Gastrocnemius medialis (tissue), 4 donors: ENCODE results near the gene MAEA. TPM values are rescaled to one million over a fixed set of nuclear protein-coding genes. Genes with fewer than 3 reads are reported as not detected.

ENCODE experiments used
- ATAC-seq, 2 donors: fragments of 150-250 bp; one replicate each; pipeline ENCODE4 v1.9.1; 2016
- DNase-seq, 2 donors: peaks; one replicate each; pipeline ENCODE4 v3.0.0-alpha.2; 2019
- H3K27ac ChIP-seq, 4 donors: fragments of 200-600 bp; sonication (generic); 1 replicate in 1 of 4; 2 replicates in 3 of 4; pipeline ENCODE4 v1.5.1; 2016 to 2018; ENCODE audit warnings: mild to moderate bottlenecking in 2 of 4, moderate library complexity in 1 of 4
- H3K27me3 ChIP-seq, 3 donors: fragments of 200-600 bp; sonication (generic) in 2 of 3; 1 replicate in 1 of 3; 2 replicates in 2 of 3; pipeline versions ENCODE4 v1.5.1 to v1.6.0; 2016 to 2019; ENCODE audit warnings: mild to moderate bottlenecking in 1 of 3, moderate library complexity in 1 of 3
- H3K36me3 ChIP-seq, 2 donors: fragments of 200-600 bp; sonication (generic) in 1 of 2; one replicate each; pipeline ENCODE4 v1.5.1; 2017 to 2018
- H3K4me1 ChIP-seq, 2 donors: fragments of 200-600 bp; sonication (generic) in 1 of 2; one replicate each; pipeline ENCODE4 v1.5.1; 2016 to 2017; ENCODE audit warnings: mild to moderate bottlenecking in 2 of 2
- H3K4me3 ChIP-seq, 4 donors: fragments of 200-600 bp; sonication (generic) in 3 of 4; 1 replicate in 1 of 4; 2 replicates in 3 of 4; pipeline ENCODE4 v1.5.1; 2016 to 2019; ENCODE audit warnings: mild to moderate bottlenecking in 2 of 4
- H3K9me3 ChIP-seq, 3 donors: fragments of 200-600 bp; sonication (generic) in 2 of 3; 1 replicate in 1 of 3; 2 replicates in 2 of 3; pipeline ENCODE4 v1.5.1; 2016 to 2019
- POLR2A ChIP-seq, 2 donors: fragments of 450-650 bp; IDR thresholded peaks; one replicate each; pipeline ENCODE4 v1.6.1; 2017; ENCODE audit warnings: antibody characterized with exemption in 2 of 2, mild to moderate bottlenecking in 2 of 2, moderate library complexity in 2 of 2
- in situ Hi-C, 4 donors: fragments of 200-750 bp; cut with MboI; loops; one replicate each; pipeline versions ENCODE4 v1.15.0 to v1.8.0; 2017; ENCODE audit warnings: low sequenced_read_pairs in 4 of 4
- intact Hi-C: fragments of 100-400 bp; cut with DNase I; formaldehyde crosslinking; loops from one replicate; pipeline ENCODE4 v1.15.1; 2023; ENCODE audit warnings: low total_unique reads
- total RNA-seq, 4 donors: library from RNA; depleted of rRNA; stranded (reverse); fragments of >200 nt; gene quantifications; one replicate each; pipeline versions ENCODE4 v1.1.0 to v1.2.3, GENCODE V29; 2016
- TF ChIP-seq, protein P1 (sequence below), 5 experiments: fragments of 450-650 bp in 3 of 5; fragments of 200-600 bp in 2 of 5; sonication (generic) in 2 of 5; IDR thresholded peaks in 4 of 5; conservative IDR thresholded peaks in 1 of 5; 1 replicate in 4 of 5; 2 replicates in 1 of 5; pipeline ENCODE4 v1.5.1; 2016 to 2019; ENCODE audit warnings: antibody characterized with exemption in 5 of 5, mild to moderate bottlenecking in 3 of 5, moderate library complexity in 3 of 5

Gene MAEA
- total RNA-seq, 4 donors from 2014 or later: 30.0 to 42.7 (median 34.3) TPM

DNA sequence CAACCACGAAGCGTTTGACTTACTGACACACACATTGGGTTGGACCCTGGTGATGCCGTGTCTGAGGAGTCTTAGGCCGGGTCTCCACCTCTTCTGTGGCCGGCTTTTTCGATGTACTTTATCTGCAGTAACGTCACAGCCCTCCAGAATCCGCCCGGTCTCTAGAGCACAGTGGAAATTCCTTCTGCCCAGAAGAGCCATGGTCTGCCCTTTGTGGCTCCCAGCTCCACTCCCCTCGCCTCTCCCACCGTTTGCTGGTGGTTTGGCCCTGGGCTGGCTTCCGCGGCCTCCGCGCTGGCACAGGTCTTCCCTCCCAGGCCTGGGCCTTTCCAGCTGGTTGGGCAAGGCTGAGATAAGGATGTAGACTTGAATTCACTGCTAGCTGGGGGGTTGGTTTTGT, 4.3 kb downstream of the MAEA start:
- H3K27ac ChIP-seq: peak overlapping the region in 3 of 4 donors; percentile 7 to 50 (median 38)
- in situ Hi-C loops: loop anchor here in 1 of 4 donors (5.0 kb wide), 1 partner anchor 42 kb away; no protein-coding TSS in a partner anchor
- H3K4me3 ChIP-seq: no peak overlapping the region

DNA sequence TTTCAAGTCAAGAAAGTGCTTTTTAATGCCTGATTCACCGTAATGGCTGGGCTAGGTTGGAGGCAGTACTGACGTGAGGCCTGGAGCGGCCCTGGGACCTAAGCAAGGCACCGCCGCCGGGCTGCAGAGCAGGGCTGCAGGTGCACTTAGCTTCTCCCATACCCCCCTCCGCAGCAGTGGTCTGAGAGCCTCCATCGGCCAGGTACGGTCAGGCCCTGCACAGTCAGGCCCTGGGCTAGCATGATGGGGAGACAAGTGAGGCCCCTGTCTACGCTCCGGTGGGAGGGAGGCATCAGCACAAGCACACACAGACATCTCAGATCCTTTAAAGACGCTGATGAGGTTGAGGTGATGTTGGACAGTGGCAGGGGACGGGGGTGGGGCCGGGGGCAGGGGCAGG, 4.7 kb downstream of the MAEA start:
- peak overlapping the region in 3 of 4 donors; percentile 7 to 50 (median 38) for H3K27ac ChIP-seq
- in situ Hi-C loops (loop anchor here in 1 of 4 donors (5.0 kb wide), 1 partner anchor 42 kb away; no protein-coding TSS in a partner anchor), intact Hi-C loops (no loop called here)
- no peak for DNase-seq
- H3K9me3 ChIP-seq: no peaks in the 10 kb centered on the region
- ATAC-seq: no peak
- H3K4me1 ChIP-seq: peaks cover 46 to 48% of the 10 kb centered on the region in 2 donors
- no peaks in the 10 kb centered on the region for H3K36me3 ChIP-seq
- TF ChIP-seq, protein P1, sequence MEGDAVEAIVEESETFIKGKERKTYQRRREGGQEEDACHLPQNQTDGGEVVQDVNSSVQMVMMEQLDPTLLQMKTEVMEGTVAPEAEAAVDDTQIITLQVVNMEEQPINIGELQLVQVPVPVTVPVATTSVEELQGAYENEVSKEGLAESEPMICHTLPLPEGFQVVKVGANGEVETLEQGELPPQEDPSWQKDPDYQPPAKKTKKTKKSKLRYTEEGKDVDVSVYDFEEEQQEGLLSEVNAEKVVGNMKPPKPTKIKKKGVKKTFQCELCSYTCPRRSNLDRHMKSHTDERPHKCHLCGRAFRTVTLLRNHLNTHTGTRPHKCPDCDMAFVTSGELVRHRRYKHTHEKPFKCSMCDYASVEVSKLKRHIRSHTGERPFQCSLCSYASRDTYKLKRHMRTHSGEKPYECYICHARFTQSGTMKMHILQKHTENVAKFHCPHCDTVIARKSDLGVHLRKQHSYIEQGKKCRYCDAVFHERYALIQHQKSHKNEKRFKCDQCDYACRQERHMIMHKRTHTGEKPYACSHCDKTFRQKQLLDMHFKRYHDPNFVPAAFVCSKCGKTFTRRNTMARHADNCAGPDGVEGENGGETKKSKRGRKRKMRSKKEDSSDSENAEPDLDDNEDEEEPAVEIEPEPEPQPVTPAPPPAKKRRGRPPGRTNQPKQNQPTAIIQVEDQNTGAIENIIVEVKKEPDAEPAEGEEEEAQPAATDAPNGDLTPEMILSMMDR (IDR thresholded peaks at IDR 0.05 in 4 of 5, conservative IDR thresholded peaks at IDR 0.05 in 1 of 5): no peak
- no peaks in the 10 kb centered on the region for H3K27me3 ChIP-seq
- no peak overlapping the region for H3K4me3 ChIP-seq

More for the DNA sequence above, 4.3 kb downstream of the MAEA start:
- ATAC-seq (no peak), DNase-seq (no peak)
- Histone ChIP-seq H3K36me3 (no peaks in the 10 kb centered on the region), H3K9me3 (no peaks in the 10 kb centered on the region), H3K27me3 (no peaks in the 10 kb centered on the region), H3K4me1 (peaks cover 45 to 48% of the 10 kb centered on the region in 2 donors)
- TF ChIP-seq, protein P1 (IDR thresholded peaks at IDR 0.05 in 4 of 5, conservative IDR thresholded peaks at IDR 0.05 in 1 of 5): no peak
- no peak for TF ChIP-seq POLR2A (IDR thresholded peaks at IDR 0.05)
- intact Hi-C loops: no loop called here

DNA sequence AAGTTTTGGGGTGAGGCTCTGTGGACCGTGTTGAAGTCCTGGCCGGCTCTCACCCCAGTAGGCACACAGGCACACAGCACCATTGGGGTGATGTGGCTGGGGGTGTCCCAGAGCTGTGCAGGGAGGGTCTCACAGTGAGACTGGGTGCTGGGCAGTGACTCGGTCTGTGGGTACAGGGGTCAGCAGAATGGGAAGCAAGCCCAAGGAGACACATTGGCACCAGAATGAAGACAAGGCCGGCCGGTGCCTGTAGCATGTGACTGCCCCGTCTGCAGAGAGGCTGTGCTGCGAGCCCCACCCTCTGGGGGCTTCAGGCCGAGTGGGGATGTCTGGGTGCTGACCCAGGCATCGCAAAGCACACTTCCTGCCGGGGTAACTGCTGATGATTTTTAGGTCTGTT, 5.2 kb downstream of the MAEA start:
- intact Hi-C loops (no loop called here), in situ Hi-C loops (loop anchor here in 1 of 4 donors (5.0 kb wide), 1 partner anchor 43 kb away; no protein-coding TSS in a partner anchor)
- Histone ChIP-seq H3K9me3 (no peaks in the 10 kb centered on the region), H3K4me3 (no peak overlapping the region), H3K27me3 (no peaks in the 10 kb centered on the region), H3K27ac (peak overlapping the region in 1 of 4 donors; percentile 34), H3K4me1 (peaks cover 46 to 51% of the 10 kb centered on the region in 2 donors), H3K36me3 (no peaks in the 10 kb centered on the region)
- DNase-seq (no peak), ATAC-seq (no peak)
- TF ChIP-seq, protein P1 (IDR thresholded peaks at IDR 0.05 in 4 of 5, conservative IDR thresholded peaks at IDR 0.05 in 1 of 5): no peak
- no peak for TF ChIP-seq POLR2A (IDR thresholded peaks at IDR 0.05)

DNA sequence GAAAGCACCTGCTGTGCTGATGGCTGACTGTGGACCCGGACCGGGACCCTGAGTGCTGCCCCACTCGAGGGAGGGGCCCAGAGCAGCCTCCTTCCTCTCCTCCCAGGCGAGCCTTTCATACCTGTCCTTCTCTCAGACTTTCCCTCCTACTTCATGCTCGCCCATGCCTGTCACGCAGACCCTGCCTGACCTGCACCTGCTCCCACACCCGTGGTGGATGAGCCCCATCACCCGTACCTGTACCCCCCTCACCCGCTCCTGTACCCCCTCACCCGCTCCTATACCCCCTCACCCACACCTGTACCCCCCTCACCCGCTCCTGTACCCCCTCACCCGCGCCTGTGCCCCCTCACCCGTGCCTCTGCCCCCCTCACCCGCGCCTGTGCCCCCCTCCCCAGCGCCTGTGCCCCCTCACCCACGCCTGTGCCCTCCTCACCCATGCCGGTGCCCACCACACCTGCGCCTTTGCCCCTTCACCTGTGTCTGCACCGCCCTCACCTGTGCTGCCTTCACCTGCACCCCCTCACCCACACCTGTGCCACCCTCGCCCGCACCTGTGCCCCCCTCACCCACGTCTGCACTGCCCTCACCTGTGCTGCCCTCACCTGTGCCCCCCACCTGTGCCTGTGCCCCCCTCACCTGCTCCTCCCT, 5.8 kb downstream of the MAEA start:
- Histone ChIP-seq H3K4me1 (peaks cover 46 to 58% of the 10 kb centered on the region in 2 donors), H3K27ac (peak overlapping the region in 1 of 4 donors; percentile 34), H3K36me3 (no peaks in the 10 kb centered on the region), H3K9me3 (no peaks in the 10 kb centered on the region), H3K4me3 (no peak overlapping the region), H3K27me3 (no peaks in the 10 kb centered on the region)
- in situ Hi-C loops: no loop called here
- TF ChIP-seq, protein P1 (IDR thresholded peaks at IDR 0.05 in 4 of 5, conservative IDR thresholded peaks at IDR 0.05 in 1 of 5): no peak
- TF ChIP-seq POLR2A (IDR thresholded peaks at IDR 0.05): no peak
- no peak for DNase-seq
- intact Hi-C loops: no loop called here
- ATAC-seq: no peak
